CD4-positive, alpha-beta T cell treated with Interleukin-6 for 4 hours (primary cell): Measurements from ENCODE around the gene IL16.
"Not testable (repeated sequence)": the region's sequence is repeated elsewhere in the genome, so short reads cannot be mapped to it uniquely, and the experiment has no call there.

Experiments
- DNase-seq: peaks from one replicate; pipeline ENCODE4 v3.0.0-alpha.2; 2020; ENCODE audit warnings: mixed read lengths

IL16 gene

DNA sequence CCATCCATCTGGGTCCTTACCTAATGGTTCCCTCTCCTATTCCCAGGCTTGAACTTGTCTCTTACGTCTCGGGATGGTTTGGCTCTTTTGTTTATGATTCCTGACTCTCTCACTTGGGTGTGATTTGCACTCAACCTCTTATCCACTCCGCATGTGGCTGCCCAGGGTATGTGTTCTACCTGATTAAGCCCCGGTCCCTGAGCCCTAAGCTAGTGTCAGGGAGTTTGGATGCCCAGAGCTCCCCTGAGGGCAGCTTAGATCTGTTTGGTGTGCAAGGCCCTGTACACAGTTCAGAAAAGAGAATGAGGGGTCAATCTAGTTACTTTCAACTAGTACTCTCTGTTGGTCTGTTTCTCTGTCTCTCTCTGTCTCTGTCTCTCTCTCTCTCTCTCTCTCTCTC, 143.2 kb downstream of the IL16 start:
- no peak for DNase-seq

GRCh38 chr15:81341351-81341750, 144.7 kb downstream of the IL16 start:
- no peak for DNase-seq

DNA sequence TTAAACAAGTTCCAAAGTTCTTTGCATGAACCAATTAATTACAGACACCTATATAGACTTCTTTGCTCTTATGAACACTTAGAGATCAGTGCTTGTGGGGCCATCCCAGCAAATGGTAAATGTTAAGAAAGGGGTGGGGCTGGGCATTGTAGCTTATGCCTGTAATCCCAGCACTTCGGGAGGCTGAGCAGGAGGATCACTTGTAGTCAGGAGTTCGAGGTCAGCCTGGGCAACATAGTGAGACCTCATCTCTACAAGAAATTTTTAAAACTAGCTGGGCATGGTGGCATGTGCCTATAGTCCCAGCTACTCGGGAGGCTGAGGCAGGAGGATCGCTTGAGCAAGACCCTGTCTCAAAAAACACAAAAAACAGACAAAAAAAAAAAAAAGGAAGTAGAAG, 146.7 kb downstream of the IL16 start:
- no peak for DNase-seq

DNA sequence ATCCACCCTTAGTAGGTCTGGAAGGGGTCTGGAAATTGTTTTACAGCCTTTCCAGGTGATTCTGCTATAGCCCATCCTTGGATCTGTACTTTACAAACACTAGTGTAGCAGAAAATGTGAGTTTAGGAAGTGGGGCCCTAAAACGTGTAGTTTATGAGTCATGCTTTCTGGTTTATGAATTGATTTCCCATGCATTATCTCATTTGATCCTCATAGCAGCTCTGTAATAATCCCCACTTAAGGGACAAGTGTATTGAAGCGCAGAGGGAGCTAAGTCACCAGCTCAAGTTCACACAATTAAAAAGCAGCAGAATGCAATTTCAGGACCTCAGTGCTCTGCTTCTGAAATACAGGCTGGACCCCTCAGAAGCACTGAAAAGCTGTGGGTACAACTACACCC, 149.9 kb downstream of the IL16 start:
- no peak for DNase-seq

DNA sequence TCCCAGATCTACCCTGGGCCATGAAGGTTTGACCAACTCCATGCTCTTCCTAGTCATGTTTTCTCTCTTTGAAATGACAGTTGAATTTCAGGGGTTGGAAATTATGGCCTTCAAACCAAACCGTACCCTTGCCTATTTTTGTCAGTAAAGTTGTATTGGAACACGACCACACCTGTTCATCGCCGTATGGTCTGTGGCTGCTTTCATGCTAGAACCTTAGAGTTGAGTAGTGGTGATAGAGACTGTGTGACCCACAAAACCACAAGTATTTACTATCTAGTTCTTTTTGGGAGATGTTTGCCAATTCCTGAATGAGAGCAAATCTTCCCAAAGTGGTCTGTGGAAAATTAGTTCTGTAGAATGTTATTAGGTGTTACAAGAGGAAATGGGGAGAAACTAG, 151.2 kb downstream of the IL16 start:
- no peak for DNase-seq

GRCh38 chr15:81348691-81349090, 152.0 kb downstream of the IL16 start:
- DNase-seq = not testable (repeated sequence)

- no peak for DNase-seq
Observed at GRCh38 chr15:81349271-81349670, 152.6 kb downstream of the IL16 start.

DNA sequence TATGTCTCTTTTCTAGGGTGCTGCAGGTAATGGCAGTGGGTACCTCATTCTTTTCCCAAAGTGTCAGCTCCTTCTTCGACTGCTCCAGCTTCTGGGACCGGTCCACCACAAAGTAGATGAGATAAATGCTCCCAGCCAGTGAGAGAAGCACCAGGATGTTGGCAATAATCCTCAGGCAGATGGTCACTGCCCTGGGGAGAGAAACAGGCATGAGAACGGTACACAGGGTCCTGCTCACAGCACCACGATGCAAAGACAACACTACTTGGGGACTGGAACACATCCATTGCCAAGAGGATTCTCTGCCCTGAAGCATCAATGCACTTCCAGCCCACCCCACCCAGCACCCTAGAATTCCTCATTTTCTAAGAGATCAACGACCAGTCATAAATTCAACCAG, 155.0 kb downstream of the IL16 start:
- DNase-seq = no peak

GRCh38 chr15:81356252-81356651, 159.6 kb downstream of the IL16 start:
- DNase-seq = no peak

- DNase-seq = no peak
Observed at GRCh38 chr15:81357180-81357686, 160.6 kb downstream of the IL16 start.

DNA sequence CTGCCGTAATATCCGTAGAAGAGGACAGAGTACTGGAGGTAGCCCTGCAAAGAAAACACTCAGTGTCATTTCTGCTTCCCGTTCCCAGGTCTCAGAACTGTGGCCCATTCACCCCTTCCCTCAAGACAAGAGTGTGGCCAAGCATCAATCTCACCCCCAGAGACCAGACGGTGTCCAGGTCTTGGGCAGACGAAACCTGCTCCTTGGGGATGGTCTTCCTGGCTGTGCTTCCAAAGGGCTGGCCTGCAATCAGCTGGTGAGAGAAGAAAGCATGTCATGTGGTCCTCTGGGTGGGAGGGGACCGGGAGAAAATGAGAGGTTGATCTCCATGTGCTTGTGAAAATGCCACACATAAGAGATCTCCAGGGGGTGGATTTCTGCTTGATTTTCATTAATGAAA, 161.6 kb downstream of the IL16 start:
- no peak for DNase-seq

GRCh38 chr15:81360491-81360890, 163.8 kb downstream of the IL16 start:
- no peak for DNase-seq

- DNase-seq = no peak
Observed at GRCh38 chr15:81361891-81362290, 165.2 kb downstream of the IL16 start.

DNA sequence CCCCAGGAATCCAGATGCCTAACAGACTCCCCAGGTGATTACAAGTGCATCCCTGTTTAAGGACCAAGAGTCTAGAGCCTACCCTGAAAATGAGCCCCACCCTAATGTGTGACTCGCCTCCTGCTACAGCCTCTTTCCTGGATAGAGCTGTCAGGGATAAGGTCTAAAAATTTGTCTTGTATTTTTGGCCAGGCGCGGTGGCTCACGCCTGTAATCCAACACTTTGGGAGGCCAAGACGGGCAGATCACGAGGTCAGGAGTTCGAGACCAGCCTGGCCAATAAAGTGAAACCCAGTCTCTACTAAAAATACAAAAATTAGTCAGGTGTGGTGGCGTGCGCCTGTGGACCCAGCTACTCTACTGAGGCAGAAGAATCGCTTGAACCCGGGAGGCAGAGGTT, 166.1 kb downstream of the IL16 start:
- DNase-seq = no peak

GRCh38 chr15:81363276-81363675, 166.6 kb downstream of the IL16 start:
- DNase-seq = no peak
